DOHH2 (cell line): ENCODE data around the gene TMEM203.

Experiments
- H3F3A ChIP-seq: fragments of 200-600 bp; sonication (generic), shearing (Covaris generic); 2 replicates; pipeline ENCODE4 v1.6.0; 2016; ENCODE audit warnings: antibody characterized with exemption, mild to moderate bottlenecking; ENCODE audit not compliant: control insufficient read depth, insufficient read depth
- H3K27ac ChIP-seq: fragments of 200-600 bp; sonication (generic); 2 replicates; pipeline ENCODE4 v1.5.1; 2014; ENCODE audit warnings: low read depth, mild to moderate bottlenecking, low read length, moderate library complexity
- H3K27me3 ChIP-seq: fragments of 200-600 bp; sonication (generic); 2 replicates; pipeline ENCODE4 v1.6.1; 2014; ENCODE audit warnings: mild to moderate bottlenecking, low read length, mixed read lengths; ENCODE audit not compliant: control insufficient read depth
- H3K36me3 ChIP-seq: fragments of 200-600 bp; sonication (generic); 2 replicates; pipeline ENCODE4 v1.6.1; 2014; ENCODE audit warnings: mild to moderate bottlenecking, low read length, moderate library complexity, mixed read lengths; ENCODE audit not compliant: control insufficient read depth
- H3K4me1 ChIP-seq: fragments of 200-600 bp; sonication (generic); 2 replicates; pipeline ENCODE4 v1.6.1; 2014; ENCODE audit warnings: mild to moderate bottlenecking, low read length, mixed read lengths; ENCODE audit not compliant: control insufficient read depth
- H3K4me2 ChIP-seq: fragments of 200-600 bp; sonication (generic); 2 replicates; pipeline ENCODE4 v1.6.0; 2014; ENCODE audit warnings: mild to moderate bottlenecking, low read length, moderate library complexity
- H3K4me3 ChIP-seq: fragments of 200-600 bp; sonication (generic); 2 replicates; pipeline ENCODE4 v1.5.1; 2014; ENCODE audit warnings: mild to moderate bottlenecking, low read length, mixed read lengths
- H3K79me2 ChIP-seq: fragments of 200-600 bp; sonication (generic); 2 replicates; pipeline ENCODE4 v1.6.1; 2014; ENCODE audit warnings: mild to moderate bottlenecking, low read length, mixed read lengths; ENCODE audit not compliant: control insufficient read depth
- H3K9me2 ChIP-seq: fragments of 200-600 bp; sonication (generic); replicated peaks from 2 replicates; pipeline ENCODE4 v1.6.1; 2014; ENCODE audit warnings: mild to moderate bottlenecking, low read length, mixed read lengths; ENCODE audit not compliant: control insufficient read depth
- H3K9me3 ChIP-seq: fragments of 200-600 bp; sonication (generic); 2 replicates; pipeline ENCODE4 v1.6.1; 2014; ENCODE audit warnings: antibody characterized with exemption, low read length, mixed read lengths; ENCODE audit not compliant: control insufficient read depth, insufficient read depth
- H4K20me1 ChIP-seq: fragments of 200-600 bp; sonication (generic); 2 replicates; pipeline ENCODE4 v1.6.0; 2014; ENCODE audit warnings: low read depth, mild to moderate bottlenecking, antibody characterized with exemption, low read length, moderate library complexity; ENCODE audit not compliant: control insufficient read depth, insufficient read depth
- CTCF ChIP-seq: fragments of 200-600 bp; sonication (generic); IDR thresholded peaks from one replicate; pipeline ENCODE4 v1.5.1; 2014; ENCODE audit warnings: antibody characterized with exemption, mild to moderate bottlenecking, low read depth, low read length; ENCODE audit not compliant: poor library complexity, severe bottlenecking
- EZH2phosphoT487 ChIP-seq: fragments of 200-600 bp; sonication (generic); IDR thresholded peaks from 2 replicates; pipeline ENCODE4 v1.6.1; 2017; ENCODE audit warnings: borderline replicate concordance, mild to moderate bottlenecking, antibody characterized with exemption, low read length, moderate library complexity, mixed read lengths

Gene TMEM203

DNA sequence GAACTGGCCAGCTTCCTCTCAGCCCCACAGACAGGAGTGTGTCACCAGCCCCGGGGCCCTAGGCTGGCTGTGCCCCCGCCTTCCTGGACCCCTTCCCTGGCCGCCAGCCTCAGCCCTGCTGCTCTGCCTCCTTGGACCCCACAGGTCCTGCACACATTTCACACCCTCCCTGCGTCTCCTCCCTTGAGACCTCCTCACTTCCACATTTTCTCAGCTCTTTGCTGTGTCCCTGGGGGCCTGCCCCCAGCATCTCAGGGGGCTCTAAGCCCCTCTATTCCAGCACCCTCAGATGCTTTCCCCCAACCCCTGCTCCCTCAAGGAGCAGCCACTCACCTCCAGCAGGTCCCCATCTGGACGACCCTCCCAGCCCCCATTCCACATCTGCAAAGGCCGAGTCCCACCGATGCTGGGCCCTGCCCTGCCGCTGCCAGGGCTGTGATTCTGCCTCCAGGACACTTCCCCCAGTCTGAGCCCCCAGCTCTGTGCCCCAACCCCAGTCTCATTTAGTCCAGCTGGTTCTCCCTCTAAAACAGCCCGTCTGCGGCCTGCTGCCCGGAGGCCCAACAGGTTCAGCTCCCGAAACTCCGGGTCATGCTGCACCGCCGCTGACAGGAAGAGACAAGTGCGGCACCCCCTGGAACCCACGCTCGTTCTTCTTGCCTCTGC, 29.4 kb upstream of the TMEM203 start:
- peak overlapping the region; percentile 59; the same call in 1 of the 2 replicates for H3K4me3 ChIP-seq
- H3F3A ChIP-seq: no peaks in the 10 kb centered on the region
- no peaks in the 10 kb centered on the region for H4K20me1 ChIP-seq
- H3K27ac ChIP-seq: peak overlapping the region; percentile 3; the same call in 1 of the 2 replicates
- H3K79me2 ChIP-seq: peaks cover 31% of the 10 kb centered on the region
- peaks cover 5% of the 10 kb centered on the region for H3K27me3 ChIP-seq
- no peaks in the 10 kb centered on the region for H3K9me3 ChIP-seq
- TF ChIP-seq CTCF (no peak), EZH2phosphoT487 (no peak)
- H3K4me2 ChIP-seq: peak overlapping the region; percentile 66
- peaks cover 52% of the 10 kb centered on the region for H3K4me1 ChIP-seq
- peaks cover 3% of the 10 kb centered on the region for H3K36me3 ChIP-seq
- no peaks in the 10 kb centered on the region for H3K9me2 ChIP-seq

- H3K79me2 ChIP-seq: peaks cover 23% of the 10 kb centered on the region
- no peak overlapping the region for H3K4me3 ChIP-seq
- no peaks in the 10 kb centered on the region for H3F3A ChIP-seq
- TF ChIP-seq CTCF: no peak
- H3K9me2 ChIP-seq: no peaks in the 10 kb centered on the region
- H3K9me3 ChIP-seq: no peaks in the 10 kb centered on the region
- H3K27me3 ChIP-seq: peaks cover 9% of the 10 kb centered on the region
- no peaks in the 10 kb centered on the region for H4K20me1 ChIP-seq
- H3K4me1 ChIP-seq: peaks cover 52% of the 10 kb centered on the region
- H3K4me2 ChIP-seq: peak overlapping the region; percentile 66
- peaks cover 3% of the 10 kb centered on the region for H3K36me3 ChIP-seq
- H3K27ac ChIP-seq: no peak overlapping the region
Observed at GRCh38 chr9:137234055-137234697, 28.7 kb upstream of the TMEM203 start.

- H3K79me2 ChIP-seq: peaks cover 15% of the 10 kb centered on the region
- no peaks in the 10 kb centered on the region for H3K36me3 ChIP-seq
- no peak overlapping the region for H3K4me3 ChIP-seq
- peaks cover 13% of the 10 kb centered on the region for H3K27me3 ChIP-seq
- no peaks in the 10 kb centered on the region for H4K20me1 ChIP-seq
- H3K4me2 ChIP-seq: no peak overlapping the region
- TF ChIP-seq EZH2phosphoT487: no peak
- no peak for TF ChIP-seq CTCF
- H3K9me3 ChIP-seq: no peaks in the 10 kb centered on the region
- no peaks in the 10 kb centered on the region for H3K9me2 ChIP-seq
- H3F3A ChIP-seq: no peaks in the 10 kb centered on the region
- H3K27ac ChIP-seq: no peak overlapping the region
- peaks cover 44% of the 10 kb centered on the region for H3K4me1 ChIP-seq
Observed at GRCh38 chr9:137233143-137233980, 27.9 kb upstream of the TMEM203 start.
